ENCODE measurements around the gene TMEM240.
"Not testable (repeated sequence)": the region's sequence is repeated elsewhere in the genome, so short reads cannot be mapped to it uniquely, and the experiment has no call there.

DNA sequence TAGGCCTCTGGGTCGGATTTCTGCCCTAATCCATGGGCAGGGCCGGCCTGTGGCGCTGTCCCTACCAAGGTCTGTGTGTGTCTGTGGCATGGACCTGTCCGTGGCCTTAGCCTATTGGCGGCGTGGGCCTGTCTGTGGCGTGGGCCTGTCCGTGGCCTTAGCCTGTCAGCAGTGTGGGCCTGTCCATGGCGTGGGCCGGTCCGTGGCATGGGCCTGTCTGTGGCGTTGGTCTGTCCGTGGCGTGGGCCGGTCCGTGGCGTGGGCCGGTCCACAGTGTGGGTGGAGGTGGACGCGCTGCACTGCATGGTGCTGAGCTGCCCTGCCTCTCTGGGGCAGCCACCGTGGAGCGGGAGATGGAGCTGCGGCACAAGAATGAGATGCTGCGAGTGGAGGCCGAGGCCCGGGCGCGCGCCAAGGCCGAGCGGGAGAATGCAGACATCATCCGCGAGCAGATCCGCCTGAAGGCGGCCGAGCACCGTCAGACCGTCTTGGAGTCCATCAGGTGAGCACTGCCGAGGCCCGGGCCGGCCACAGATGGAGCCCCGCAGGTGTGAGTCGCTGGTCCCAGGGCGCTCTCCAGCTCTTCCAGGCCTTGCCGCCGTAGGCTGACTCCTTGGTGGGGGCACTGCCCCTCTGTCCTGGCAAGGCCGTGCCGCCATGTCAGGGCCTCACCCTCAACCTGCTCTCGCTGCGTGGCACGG lies 20.5 kb downstream of the TMEM240 start:
- not testable (repeated sequence) for TF ChIP-seq CTCF, POLR2A (IDR thresholded peaks at IDR 0.05)

Measured in adrenal gland (tissue), 5 donors.